ENCODE measurements around the gene PLA2G7.

DNA sequence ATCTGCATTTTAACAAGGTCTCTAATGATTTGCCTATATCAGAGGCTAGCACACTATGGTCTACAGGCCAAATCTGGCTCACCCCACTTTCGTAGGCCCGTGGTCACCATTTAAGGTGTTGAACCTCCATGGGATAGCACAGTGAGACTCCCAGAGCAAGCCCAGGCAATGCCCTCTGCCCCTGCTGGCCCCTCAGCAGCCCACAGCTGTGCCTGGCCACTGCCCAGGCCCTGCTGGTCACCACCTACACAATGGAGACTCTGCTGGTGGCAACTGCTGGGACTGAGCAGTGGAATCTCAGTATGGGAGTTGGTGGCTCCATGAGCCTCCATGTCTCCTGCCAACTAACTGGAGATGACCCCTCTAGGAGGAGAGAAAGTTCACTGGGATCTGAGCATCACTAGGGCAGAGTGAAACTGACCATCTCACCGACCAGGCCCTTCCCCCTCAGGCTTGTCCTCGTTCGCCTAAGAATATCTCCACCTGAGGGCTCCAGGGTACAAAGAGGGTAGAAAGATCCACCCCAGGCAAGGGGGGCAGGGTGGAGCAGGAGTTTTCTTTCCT lies 13.8 kb upstream of the PLA2G7 start:
- TF ChIP-seq, protein P1, sequence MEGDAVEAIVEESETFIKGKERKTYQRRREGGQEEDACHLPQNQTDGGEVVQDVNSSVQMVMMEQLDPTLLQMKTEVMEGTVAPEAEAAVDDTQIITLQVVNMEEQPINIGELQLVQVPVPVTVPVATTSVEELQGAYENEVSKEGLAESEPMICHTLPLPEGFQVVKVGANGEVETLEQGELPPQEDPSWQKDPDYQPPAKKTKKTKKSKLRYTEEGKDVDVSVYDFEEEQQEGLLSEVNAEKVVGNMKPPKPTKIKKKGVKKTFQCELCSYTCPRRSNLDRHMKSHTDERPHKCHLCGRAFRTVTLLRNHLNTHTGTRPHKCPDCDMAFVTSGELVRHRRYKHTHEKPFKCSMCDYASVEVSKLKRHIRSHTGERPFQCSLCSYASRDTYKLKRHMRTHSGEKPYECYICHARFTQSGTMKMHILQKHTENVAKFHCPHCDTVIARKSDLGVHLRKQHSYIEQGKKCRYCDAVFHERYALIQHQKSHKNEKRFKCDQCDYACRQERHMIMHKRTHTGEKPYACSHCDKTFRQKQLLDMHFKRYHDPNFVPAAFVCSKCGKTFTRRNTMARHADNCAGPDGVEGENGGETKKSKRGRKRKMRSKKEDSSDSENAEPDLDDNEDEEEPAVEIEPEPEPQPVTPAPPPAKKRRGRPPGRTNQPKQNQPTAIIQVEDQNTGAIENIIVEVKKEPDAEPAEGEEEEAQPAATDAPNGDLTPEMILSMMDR (IDR thresholded peaks at IDR 0.05): no peak
- TF ChIP-seq EZH2 (IDR thresholded peaks at IDR 0.05; ENCODE audit: borderline replicate concordance, insufficient read depth, low read depth, low read length, poor library complexity, severe bottlenecking): no peak

Measured in B cell (primary cell).